Measurements from ENCODE around the gene LIPN.

The LIPN gene

GRCh38 chr10:88827671-88828070, 67.9 kb downstream of the LIPN start:
- no peak for DNase-seq (ENCODE audit: low read depth in 3 of 3)

GRCh38 chr10:88828310-88828709, 68.5 kb downstream of the LIPN start:
- DNase-seq (ENCODE audit: low read depth in 3 of 3) = no peak
